ENCODE results near the gene RASGEF1C. TPM values are rescaled to one million over a fixed set of nuclear protein-coding genes. Genes with fewer than 3 reads are reported as not detected.

RASGEF1C gene
- total and polyA plus RNA-seq, 8 donors, result 0.20 to 6.8 (median 0.86) TPM; not detected in 4

DNA sequence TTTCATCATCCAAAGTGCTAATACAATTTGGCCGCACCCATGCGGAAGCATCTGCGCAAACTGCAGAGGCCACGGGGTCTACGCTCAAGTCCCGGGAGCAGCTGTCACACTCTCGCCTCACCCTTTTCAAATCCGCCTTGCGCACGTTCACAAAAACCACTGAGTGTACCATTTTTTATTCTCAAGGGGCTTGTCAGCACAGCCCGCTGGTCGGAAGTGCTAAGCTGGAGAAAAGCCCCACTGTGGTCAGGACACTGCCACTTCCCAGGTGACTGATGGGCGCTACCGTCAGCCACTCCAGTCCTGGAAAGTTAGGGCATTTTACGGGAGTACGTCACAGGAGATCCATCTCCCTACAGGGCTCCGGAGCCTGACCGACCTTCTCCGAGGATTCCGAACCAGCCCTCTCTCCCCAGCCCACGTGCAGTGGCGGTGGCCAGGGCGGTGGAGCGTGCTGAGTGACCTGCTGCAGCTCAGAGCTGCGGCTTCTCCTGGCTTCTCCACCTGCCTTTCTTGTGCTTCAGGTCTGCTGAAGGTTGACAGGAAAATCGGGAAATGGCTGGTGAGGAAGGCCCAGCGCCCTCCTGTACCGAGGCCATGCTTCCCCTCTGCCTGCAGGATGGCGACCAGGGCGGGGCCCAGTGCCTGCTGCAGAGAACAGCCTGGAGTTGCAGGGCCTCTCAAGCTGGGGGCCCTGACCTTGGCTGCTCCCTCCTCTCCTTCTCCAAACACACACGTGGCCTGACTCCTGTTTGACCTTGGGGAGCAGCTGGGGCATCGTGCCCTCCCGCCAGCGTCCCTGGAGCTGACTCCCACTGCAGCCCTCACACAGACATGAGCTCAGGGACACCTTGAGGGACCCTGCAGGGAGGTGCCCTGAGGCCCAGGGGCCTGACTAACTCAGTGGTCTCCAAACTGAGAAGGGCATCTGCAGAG is 14.3 kb downstream of the RASGEF1C start:
- intact Hi-C loops (cut with DNase I; ENCODE audit: low total_unique reads), result no loop called here
- TF ChIP-seq, protein P1, sequence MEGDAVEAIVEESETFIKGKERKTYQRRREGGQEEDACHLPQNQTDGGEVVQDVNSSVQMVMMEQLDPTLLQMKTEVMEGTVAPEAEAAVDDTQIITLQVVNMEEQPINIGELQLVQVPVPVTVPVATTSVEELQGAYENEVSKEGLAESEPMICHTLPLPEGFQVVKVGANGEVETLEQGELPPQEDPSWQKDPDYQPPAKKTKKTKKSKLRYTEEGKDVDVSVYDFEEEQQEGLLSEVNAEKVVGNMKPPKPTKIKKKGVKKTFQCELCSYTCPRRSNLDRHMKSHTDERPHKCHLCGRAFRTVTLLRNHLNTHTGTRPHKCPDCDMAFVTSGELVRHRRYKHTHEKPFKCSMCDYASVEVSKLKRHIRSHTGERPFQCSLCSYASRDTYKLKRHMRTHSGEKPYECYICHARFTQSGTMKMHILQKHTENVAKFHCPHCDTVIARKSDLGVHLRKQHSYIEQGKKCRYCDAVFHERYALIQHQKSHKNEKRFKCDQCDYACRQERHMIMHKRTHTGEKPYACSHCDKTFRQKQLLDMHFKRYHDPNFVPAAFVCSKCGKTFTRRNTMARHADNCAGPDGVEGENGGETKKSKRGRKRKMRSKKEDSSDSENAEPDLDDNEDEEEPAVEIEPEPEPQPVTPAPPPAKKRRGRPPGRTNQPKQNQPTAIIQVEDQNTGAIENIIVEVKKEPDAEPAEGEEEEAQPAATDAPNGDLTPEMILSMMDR (IDR thresholded peaks at IDR 0.05), result no peak
- TF ChIP-seq POLR2AphosphoS5 (IDR thresholded peaks at IDR 0.05), result no peak
- no peak for TF ChIP-seq POLR2A (IDR thresholded peaks at IDR 0.05)
- no peak for TF ChIP-seq EP300 (IDR thresholded peaks at IDR 0.05)
- peaks cover 0 to 27% (median 5%) of the 10 kb centered on the region in 3 donors for H3K27me3 ChIP-seq
- peaks cover 0 to 6% (median 0%) of the 10 kb centered on the region in 4 donors for H3K9me3 ChIP-seq
- H3K4me3 ChIP-seq, result no peak overlapping the region
- no peaks in the 10 kb centered on the region for H3K4me1 ChIP-seq
- 83 to 86% (median 85%) methylated on average over 28 to 34 of the region's 34 CpGs for WGBS, 5 donors
- no peaks in the 10 kb centered on the region for H3K36me3 ChIP-seq
- no peak overlapping the region for H3K27ac ChIP-seq
- peak in 1 of 2 donors; percentile 44 for DNase-seq

DNA sequence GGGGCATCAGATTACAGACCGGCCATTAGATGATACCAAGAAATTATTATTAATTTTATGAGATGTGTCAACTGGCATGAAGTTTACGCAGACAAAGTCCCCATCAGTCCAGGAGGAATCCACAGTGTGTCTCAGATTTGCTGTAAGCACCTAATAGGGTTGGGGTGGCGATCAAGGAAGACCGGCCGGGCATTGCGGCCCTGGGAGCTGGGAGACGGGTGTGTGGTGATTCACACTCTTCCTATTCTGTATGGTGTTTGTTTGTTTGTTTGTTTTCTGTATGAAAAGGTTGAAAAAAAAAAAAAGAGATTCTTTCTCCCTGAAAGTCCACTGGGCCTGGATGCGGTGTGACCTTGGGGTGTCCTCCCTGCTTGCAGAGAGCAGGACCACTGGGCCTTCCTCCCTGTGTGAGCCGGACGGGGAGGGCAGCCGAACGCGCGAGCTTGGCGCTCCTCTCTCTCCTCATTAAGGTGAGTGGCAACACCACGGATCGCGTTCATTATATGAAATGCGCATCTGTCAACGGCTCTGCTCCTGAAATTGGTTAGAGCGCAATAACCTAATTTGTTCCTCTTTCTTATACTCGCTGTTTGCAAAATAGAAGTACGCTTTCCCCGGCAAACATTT is 15.1 kb downstream of the RASGEF1C start:
- DNase-seq, result no peak
- Histone ChIP-seq H3K27me3 (peaks cover 0 to 19% (median 4%) of the 10 kb centered on the region in 3 donors), H3K27ac (no peak overlapping the region), H3K9me3 (peaks cover 0 to 6% (median 0%) of the 10 kb centered on the region in 4 donors), H3K4me1 (no peaks in the 10 kb centered on the region), H3K4me3 (no peak overlapping the region), H3K36me3 (no peaks in the 10 kb centered on the region)
- TF ChIP-seq POLR2AphosphoS5 (IDR thresholded peaks at IDR 0.05) (no peak), POLR2A (IDR thresholded peaks at IDR 0.05) (no peak), EP300 (IDR thresholded peaks at IDR 0.05) (no peak)
- TF ChIP-seq, protein P1 (IDR thresholded peaks at IDR 0.05), result no peak
- 93 to 97% (median 95%) methylated on average over 24 of the region's 24 CpGs for WGBS, 5 donors
- intact Hi-C loops (cut with DNase I; ENCODE audit: low total_unique reads), result no loop called here

DNA sequence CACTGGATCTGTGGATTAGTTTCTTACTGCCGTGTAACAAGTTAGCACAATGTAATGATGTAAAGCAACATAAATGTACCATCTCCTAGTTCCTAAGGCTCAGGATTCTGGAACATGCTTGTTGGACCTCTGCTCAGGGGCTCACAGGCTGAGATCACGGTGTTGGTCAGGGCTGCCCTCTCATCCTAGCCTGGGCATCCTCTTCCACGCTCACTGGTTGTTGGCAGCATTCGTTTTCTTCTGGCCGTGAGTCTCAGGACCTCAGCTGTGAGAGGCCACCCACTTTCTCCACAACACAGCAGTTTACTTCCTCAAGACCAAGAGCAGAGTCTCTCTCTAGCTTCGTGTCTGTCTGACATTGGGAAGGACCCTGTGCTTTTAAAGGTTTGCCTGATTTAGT is 17.3 kb downstream of the RASGEF1C start:
- intact Hi-C loops (cut with DNase I; ENCODE audit: low total_unique reads), result no loop called here
- WGBS, 5 donors, result 58 to 79% (median 59%) methylated on average over 6 of the region's 6 CpGs
- H3K27me3 ChIP-seq, result no peaks in the 10 kb centered on the region
- DNase-seq, result no peak
- peaks cover 0 to 16% (median 8%) of the 10 kb centered on the region in 4 donors for H3K9me3 ChIP-seq
- no peaks in the 10 kb centered on the region for H3K4me1 ChIP-seq
- no peak overlapping the region for H3K27ac ChIP-seq
- no peak for TF ChIP-seq EP300 (IDR thresholded peaks at IDR 0.05)
- TF ChIP-seq, protein P1 (IDR thresholded peaks at IDR 0.05), result no peak
- no peak for TF ChIP-seq POLR2A (IDR thresholded peaks at IDR 0.05)
- no peak for TF ChIP-seq POLR2AphosphoS5 (IDR thresholded peaks at IDR 0.05)
- H3K36me3 ChIP-seq, result no peaks in the 10 kb centered on the region
- H3K4me3 ChIP-seq, result no peak overlapping the region

DNA sequence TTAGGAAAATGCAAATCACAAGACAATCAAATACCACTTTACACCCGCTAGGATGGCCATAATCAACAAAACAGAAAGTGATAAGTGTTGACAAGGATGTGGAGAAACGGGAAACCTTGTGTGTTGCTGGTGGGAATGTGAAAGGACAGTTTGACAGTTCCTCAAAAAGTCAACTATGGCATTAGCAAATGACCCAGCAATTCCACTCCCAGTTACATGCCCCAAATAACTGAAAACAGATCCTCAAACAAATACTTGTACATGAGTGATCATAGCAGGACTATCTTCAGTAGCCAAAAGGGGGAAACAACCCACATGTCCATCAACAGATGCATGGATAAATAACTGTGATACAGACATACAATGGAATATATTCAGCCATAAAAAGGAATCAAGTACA is 21.2 kb downstream of the RASGEF1C start:
- intact Hi-C loops (cut with DNase I; ENCODE audit: low total_unique reads), result no loop called here
- no peak for TF ChIP-seq POLR2AphosphoS5 (IDR thresholded peaks at IDR 0.05)
- TF ChIP-seq, protein P1 (IDR thresholded peaks at IDR 0.05), result no peak
- TF ChIP-seq EP300 (IDR thresholded peaks at IDR 0.05), result no peak
- no peak for TF ChIP-seq POLR2A (IDR thresholded peaks at IDR 0.05)
- WGBS, 5 donors, result 60 to 79% (median 71%) methylated on average over 2 of the region's 2 CpGs

More for the DNA sequence above, 21.2 kb downstream of the RASGEF1C start:
- peaks cover 0 to 25% (median 22%) of the 10 kb centered on the region in 4 donors for H3K9me3 ChIP-seq
- no peak for DNase-seq
- H3K27ac ChIP-seq, result no peak overlapping the region
- H3K4me1 ChIP-seq, result no peaks in the 10 kb centered on the region
- H3K4me3 ChIP-seq, result no peak overlapping the region
- no peaks in the 10 kb centered on the region for H3K27me3 ChIP-seq
- H3K36me3 ChIP-seq, result no peaks in the 10 kb centered on the region
